Measurements from ENCODE around the gene ENTPD3. TPM values are rescaled to one million over a fixed set of nuclear protein-coding genes. Genes with fewer than 3 reads are reported as not detected.

ENTPD3 gene
- total and polyA plus RNA-seq, 8 donors: 7.0 to 27.8 (median 11.9) TPM

GRCh38 chr3:40463579-40463978 is 76.6 kb downstream of the ENTPD3 start:
- H3K36me3 ChIP-seq: peaks cover 3 to 56% (median 31%) of the 10 kb centered on the region in 3 donors
- WGBS, 2 donors: 91 to 94% methylated on average over 2 of the region's 2 CpGs
- intact Hi-C loops (cut with DNase I): no loop called here

GRCh38 chr3:40464339-40465110 is 77.5 kb downstream of the ENTPD3 start:
- FAIRE-seq (no peak), DNase-seq (no peak), ATAC-seq (no peak)
- Histone ChIP-seq H3K36me3 (peaks cover 3 to 46% (median 23%) of the 10 kb centered on the region in 3 donors), H3K9me3 (no peaks in the 10 kb centered on the region), H3K4me1 (no peaks in the 10 kb centered on the region), H3K4me3 (no peak overlapping the region), H3K27ac (no peak overlapping the region), H3K27me3 (no peaks in the 10 kb centered on the region)
- WGBS, 2 donors: 75 to 76% methylated on average over 9 of the region's 9 CpGs
- no peak for TF ChIP-seq CTCF (IDR thresholded peaks at IDR 0.05)
- intact Hi-C loops (cut with DNase I): no loop called here

More at GRCh38 chr3:40463579-40463978, 76.6 kb downstream of the ENTPD3 start:
- no peak for TF ChIP-seq CTCF (IDR thresholded peaks at IDR 0.05)
- DNase-seq (no peak), ATAC-seq (no peak), FAIRE-seq (no peak)
- Histone ChIP-seq H3K9me3 (no peaks in the 10 kb centered on the region), H3K27me3 (no peaks in the 10 kb centered on the region), H3K4me3 (no peak overlapping the region), H3K27ac (no peak overlapping the region), H3K4me1 (peaks cover 4 to 8% (median 8%) of the 10 kb centered on the region in 3 donors)

- no peak for DNase-seq
- H3K4me3 ChIP-seq: no peak overlapping the region
- peaks cover 3 to 42% (median 23%) of the 10 kb centered on the region in 3 donors for H3K36me3 ChIP-seq
- TF ChIP-seq CTCF (IDR thresholded peaks at IDR 0.05): no peak
- no peaks in the 10 kb centered on the region for H3K4me1 ChIP-seq
- intact Hi-C loops (cut with DNase I): no loop called here
- no peak for FAIRE-seq
- no peaks in the 10 kb centered on the region for H3K27me3 ChIP-seq
- 85 to 86% methylated on average over 4 of the region's 4 CpGs for WGBS, 2 donors
- H3K9me3 ChIP-seq: no peaks in the 10 kb centered on the region
- no peak overlapping the region for H3K27ac ChIP-seq
- no peak for ATAC-seq
Measured at GRCh38 chr3:40465111-40465407, 78.1 kb downstream of the ENTPD3 start.

GRCh38 chr3:40465456-40465855 is 78.5 kb downstream of the ENTPD3 start:
- Histone ChIP-seq H3K9me3 (no peaks in the 10 kb centered on the region), H3K4me1 (no peaks in the 10 kb centered on the region), H3K36me3 (peaks cover 3 to 38% (median 23%) of the 10 kb centered on the region in 3 donors), H3K27me3 (no peaks in the 10 kb centered on the region), H3K4me3 (no peak overlapping the region), H3K27ac (no peak overlapping the region)
- FAIRE-seq (no peak), ATAC-seq (no peak), DNase-seq (no peak)
- TF ChIP-seq CTCF (IDR thresholded peaks at IDR 0.05): no peak
- intact Hi-C loops (cut with DNase I): no loop called here
- 90 to 93% methylated on average over 2 of the region's 2 CpGs for WGBS, 2 donors

GRCh38 chr3:40468018-40468417 is 81.0 kb downstream of the ENTPD3 start:
- Histone ChIP-seq H3K4me1 (no peaks in the 10 kb centered on the region), H3K4me3 (no peak overlapping the region), H3K27ac (no peak overlapping the region), H3K36me3 (peaks cover 0 to 13% (median 12%) of the 10 kb centered on the region in 3 donors), H3K9me3 (no peaks in the 10 kb centered on the region), H3K27me3 (no peaks in the 10 kb centered on the region)
- WGBS, 2 donors: 49 to 50% methylated on average over 4 of the region's 4 CpGs
- ATAC-seq (peak in 1 of 4 donors; percentile 45), FAIRE-seq (no peak), DNase-seq (no peak)
- intact Hi-C loops (cut with DNase I): no loop called here
- no peak for TF ChIP-seq CTCF (IDR thresholded peaks at IDR 0.05)

Data from pancreas (tissue), 10 donors.